ENCODE measurements around the gene UBAC2. TPM values are rescaled to one million over a fixed set of nuclear protein-coding genes. Genes with fewer than 3 reads are reported as not detected.

Gene UBAC2
- total RNA-seq, 1 donor from 2014 or later, result 70.8 TPM

- Mint-ChIP-seq H3K36me3 (ENCODE audit: low read depth) (peaks cover 11% of the 10 kb centered on the region), H3K27me3 (ENCODE audit: low read depth) (no peaks in the 10 kb centered on the region), H3K27ac (ENCODE audit: unreplicated experiment) (no peak overlapping the region), H3K4me1 (ENCODE audit: low read depth) (peaks cover 3% of the 10 kb centered on the region), H3K9me3 (ENCODE audit: low read depth) (no peaks in the 10 kb centered on the region), H3K4me3 (ENCODE audit: unreplicated experiment) (no peak overlapping the region)
- DNase-seq (ENCODE audit: low spot score), result no peak
- TF ChIP-seq, protein P1, sequence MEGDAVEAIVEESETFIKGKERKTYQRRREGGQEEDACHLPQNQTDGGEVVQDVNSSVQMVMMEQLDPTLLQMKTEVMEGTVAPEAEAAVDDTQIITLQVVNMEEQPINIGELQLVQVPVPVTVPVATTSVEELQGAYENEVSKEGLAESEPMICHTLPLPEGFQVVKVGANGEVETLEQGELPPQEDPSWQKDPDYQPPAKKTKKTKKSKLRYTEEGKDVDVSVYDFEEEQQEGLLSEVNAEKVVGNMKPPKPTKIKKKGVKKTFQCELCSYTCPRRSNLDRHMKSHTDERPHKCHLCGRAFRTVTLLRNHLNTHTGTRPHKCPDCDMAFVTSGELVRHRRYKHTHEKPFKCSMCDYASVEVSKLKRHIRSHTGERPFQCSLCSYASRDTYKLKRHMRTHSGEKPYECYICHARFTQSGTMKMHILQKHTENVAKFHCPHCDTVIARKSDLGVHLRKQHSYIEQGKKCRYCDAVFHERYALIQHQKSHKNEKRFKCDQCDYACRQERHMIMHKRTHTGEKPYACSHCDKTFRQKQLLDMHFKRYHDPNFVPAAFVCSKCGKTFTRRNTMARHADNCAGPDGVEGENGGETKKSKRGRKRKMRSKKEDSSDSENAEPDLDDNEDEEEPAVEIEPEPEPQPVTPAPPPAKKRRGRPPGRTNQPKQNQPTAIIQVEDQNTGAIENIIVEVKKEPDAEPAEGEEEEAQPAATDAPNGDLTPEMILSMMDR (IDR thresholded peaks at IDR 0.05), result no peak
Observed at GRCh38 chr13:99250982-99251825, 50.5 kb downstream of the UBAC2 start.

- no peaks in the 10 kb centered on the region for H3K27me3 Mint-ChIP-seq (ENCODE audit: low read depth)
- TF ChIP-seq, protein P1 (IDR thresholded peaks at IDR 0.05), result no peak
- H3K9me3 Mint-ChIP-seq (ENCODE audit: low read depth), result no peaks in the 10 kb centered on the region
- H3K4me1 Mint-ChIP-seq (ENCODE audit: low read depth), result peaks cover 10% of the 10 kb centered on the region
- no peak overlapping the region for H3K4me3 Mint-ChIP-seq (ENCODE audit: unreplicated experiment)
- peaks cover 11% of the 10 kb centered on the region for H3K36me3 Mint-ChIP-seq (ENCODE audit: low read depth)
- DNase-seq (ENCODE audit: low spot score), result no peak
- H3K27ac Mint-ChIP-seq (ENCODE audit: unreplicated experiment), result no peak overlapping the region
Observed at GRCh38 chr13:99251921-99252320, 51.3 kb downstream of the UBAC2 start.

DNA sequence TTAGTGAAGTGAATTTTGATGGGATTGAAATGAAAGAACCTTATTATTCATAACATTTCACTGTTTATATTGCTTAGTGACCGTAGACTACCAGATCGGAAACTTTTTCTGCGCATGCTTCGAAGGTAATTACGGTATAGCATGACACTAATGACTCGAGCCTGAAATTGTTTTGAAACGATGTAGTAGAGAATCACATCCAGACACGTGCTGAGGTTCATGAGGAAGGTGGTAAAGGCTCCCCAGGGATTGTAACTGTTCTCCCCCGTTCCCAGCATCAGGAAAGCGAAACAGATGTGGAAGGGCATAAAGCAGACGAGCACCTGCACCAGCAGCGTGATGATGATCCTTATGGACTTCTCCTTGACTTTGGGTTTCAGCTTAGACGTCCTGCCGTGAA, 54.2 kb downstream of the UBAC2 start:
- H3K27me3 Mint-ChIP-seq (ENCODE audit: low read depth), result no peaks in the 10 kb centered on the region
- peaks cover 7% of the 10 kb centered on the region for H3K36me3 Mint-ChIP-seq (ENCODE audit: low read depth)
- H3K9me3 Mint-ChIP-seq (ENCODE audit: low read depth), result no peaks in the 10 kb centered on the region
- H3K4me1 Mint-ChIP-seq (ENCODE audit: low read depth), result peaks cover 11% of the 10 kb centered on the region
- TF ChIP-seq, protein P1 (IDR thresholded peaks at IDR 0.05), result no peak
- no peak for DNase-seq (ENCODE audit: low spot score)
- no peak overlapping the region for H3K27ac Mint-ChIP-seq (ENCODE audit: unreplicated experiment)
- H3K4me3 Mint-ChIP-seq (ENCODE audit: unreplicated experiment), result no peak overlapping the region

- no peak overlapping the region for H3K4me3 Mint-ChIP-seq (ENCODE audit: unreplicated experiment)
- no peak for DNase-seq (ENCODE audit: low spot score)
- H3K4me1 Mint-ChIP-seq (ENCODE audit: low read depth), result peaks cover 16% of the 10 kb centered on the region
- H3K27ac Mint-ChIP-seq (ENCODE audit: unreplicated experiment), result no peak overlapping the region
- no peaks in the 10 kb centered on the region for H3K27me3 Mint-ChIP-seq (ENCODE audit: low read depth)
- H3K36me3 Mint-ChIP-seq (ENCODE audit: low read depth), result peaks cover 9% of the 10 kb centered on the region
- no peaks in the 10 kb centered on the region for H3K9me3 Mint-ChIP-seq (ENCODE audit: low read depth)
- TF ChIP-seq, protein P1 (IDR thresholded peaks at IDR 0.05), result no peak
Observed at GRCh38 chr13:99255271-99255670, 54.6 kb downstream of the UBAC2 start.

GRCh38 chr13:99256283-99256682, 55.6 kb downstream of the UBAC2 start:
- DNase-seq (ENCODE audit: low spot score), result no peak
- H3K9me3 Mint-ChIP-seq (ENCODE audit: low read depth), result no peaks in the 10 kb centered on the region
- TF ChIP-seq, protein P1 (IDR thresholded peaks at IDR 0.05), result no peak
- H3K27ac Mint-ChIP-seq (ENCODE audit: unreplicated experiment), result peak overlapping the region; percentile 63
- H3K4me3 Mint-ChIP-seq (ENCODE audit: unreplicated experiment), result no peak overlapping the region
- peaks cover 17% of the 10 kb centered on the region for H3K4me1 Mint-ChIP-seq (ENCODE audit: low read depth)
- H3K27me3 Mint-ChIP-seq (ENCODE audit: low read depth), result no peaks in the 10 kb centered on the region
- peaks cover 9% of the 10 kb centered on the region for H3K36me3 Mint-ChIP-seq (ENCODE audit: low read depth)
